ENCODE results near the gene MACROD2.

DNA sequence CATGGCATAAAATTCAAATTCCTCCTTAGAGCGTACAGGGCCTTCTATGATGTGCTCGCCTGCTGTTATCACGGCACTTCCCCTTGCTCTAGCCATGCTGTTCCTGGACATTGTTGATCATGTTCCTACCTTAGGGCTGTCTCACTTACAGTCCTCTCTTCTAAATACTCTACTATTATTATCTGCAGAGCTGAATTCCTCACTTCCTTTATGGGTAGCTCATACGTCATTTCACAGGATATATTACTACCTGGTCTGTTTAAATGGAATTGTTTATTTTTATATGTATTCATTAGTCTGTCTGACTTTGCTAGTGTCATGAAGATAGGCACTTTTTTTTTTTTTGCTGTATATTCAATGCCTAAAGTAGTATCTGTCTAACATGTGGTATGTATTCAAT lies 436.8 kb downstream of the MACROD2 start:
- TF ChIP-seq CTCF (conservative IDR thresholded peaks at IDR 0.05) = no peak
- no peak for TF ChIP-seq ZFX (IDR thresholded peaks at IDR 0.05)
